Gastrocnemius medialis (tissue), 4 donors: ENCODE measurements around the gene CIZ1. TPM values are rescaled to one million over a fixed set of nuclear protein-coding genes. Genes with fewer than 3 reads are reported as not detected.
A peak's percentile ranks its signal among the peaks of the same experiment; 100 is the strongest.

Source experiments
- ATAC-seq, 2 donors: fragments of 150-250 bp; one replicate each; pipeline ENCODE4 v1.9.1; 2016
- DNase-seq, 2 donors: peaks; one replicate each; pipeline ENCODE4 v3.0.0-alpha.2; 2019
- H3K27ac ChIP-seq, 4 donors: fragments of 200-600 bp; sonication (generic); 1 replicate in 1 of 4; 2 replicates in 3 of 4; pipeline ENCODE4 v1.5.1; 2016 to 2018; ENCODE audit warnings: mild to moderate bottlenecking in 2 of 4, moderate library complexity in 1 of 4
- H3K27me3 ChIP-seq, 3 donors: fragments of 200-600 bp; sonication (generic) in 2 of 3; 1 replicate in 1 of 3; 2 replicates in 2 of 3; pipeline versions ENCODE4 v1.5.1 to v1.6.0; 2016 to 2019; ENCODE audit warnings: mild to moderate bottlenecking in 1 of 3, moderate library complexity in 1 of 3
- H3K36me3 ChIP-seq, 2 donors: fragments of 200-600 bp; sonication (generic) in 1 of 2; one replicate each; pipeline ENCODE4 v1.5.1; 2017 to 2018
- H3K4me1 ChIP-seq, 2 donors: fragments of 200-600 bp; sonication (generic) in 1 of 2; one replicate each; pipeline ENCODE4 v1.5.1; 2016 to 2017; ENCODE audit warnings: mild to moderate bottlenecking in 2 of 2
- H3K4me3 ChIP-seq, 4 donors: fragments of 200-600 bp; sonication (generic) in 3 of 4; 1 replicate in 1 of 4; 2 replicates in 3 of 4; pipeline ENCODE4 v1.5.1; 2016 to 2019; ENCODE audit warnings: mild to moderate bottlenecking in 2 of 4
- H3K9me3 ChIP-seq, 3 donors: fragments of 200-600 bp; sonication (generic) in 2 of 3; 1 replicate in 1 of 3; 2 replicates in 2 of 3; pipeline ENCODE4 v1.5.1; 2016 to 2019
- CTCF ChIP-seq, 5 experiments: fragments of 450-650 bp in 3 of 5; fragments of 200-600 bp in 2 of 5; sonication (generic) in 2 of 5; IDR thresholded peaks in 4 of 5; conservative IDR thresholded peaks in 1 of 5; 1 replicate in 4 of 5; 2 replicates in 1 of 5; pipeline ENCODE4 v1.5.1; 2016 to 2019; ENCODE audit warnings: antibody characterized with exemption in 5 of 5, mild to moderate bottlenecking in 3 of 5, moderate library complexity in 3 of 5
- POLR2A ChIP-seq, 2 donors: fragments of 450-650 bp; IDR thresholded peaks; one replicate each; pipeline ENCODE4 v1.6.1; 2017; ENCODE audit warnings: antibody characterized with exemption in 2 of 2, mild to moderate bottlenecking in 2 of 2, moderate library complexity in 2 of 2
- in situ Hi-C, 4 donors: fragments of 200-750 bp; cut with MboI; loops; one replicate each; pipeline versions ENCODE4 v1.15.0 to v1.8.0; 2017; ENCODE audit warnings: low sequenced_read_pairs in 4 of 4
- intact Hi-C: fragments of 100-400 bp; cut with DNase I; formaldehyde crosslinking; loops from one replicate; pipeline ENCODE4 v1.15.1; 2023; ENCODE audit warnings: low total_unique reads
- total RNA-seq, 4 donors: library from RNA; depleted of rRNA; stranded (reverse); fragments of >200 nt; gene quantifications; one replicate each; pipeline versions ENCODE4 v1.1.0 to v1.2.3, GENCODE V29; 2016

CIZ1 gene
- total RNA-seq, 4 donors from 2014 or later, result 47.8 to 61.3 (median 53.0) TPM

GRCh38 chr9:128124873-128125579 is 66.3 kb downstream of the CIZ1 start:
- peaks cover 0 to 38% of the 10 kb centered on the region in 2 donors for H3K36me3 ChIP-seq

GRCh38 chr9:128124451-128124850 is 66.9 kb downstream of the CIZ1 start:
- in situ Hi-C loops (loop anchor here in 2 of 4 donors (25.0 kb wide), 1 partner anchor 162 kb away; no protein-coding TSS in a partner anchor), intact Hi-C loops (no loop called here)
- Histone ChIP-seq H3K4me3 (no peak overlapping the region), H3K27ac (peak overlapping the region in 1 of 4 donors; percentile 29), H3K36me3 (peaks cover 0 to 38% of the 10 kb centered on the region in 2 donors), H3K9me3 (no peaks in the 10 kb centered on the region), H3K27me3 (no peaks in the 10 kb centered on the region), H3K4me1 (peaks cover 23 to 29% of the 10 kb centered on the region in 2 donors)
- TF ChIP-seq POLR2A (IDR thresholded peaks at IDR 0.05) (no peak), CTCF (IDR thresholded peaks at IDR 0.05 in 4 of 5, conservative IDR thresholded peaks at IDR 0.05 in 1 of 5) (no peak)
- DNase-seq (peak in 1 of 2 donors; percentile 12), ATAC-seq (no peak)

More at GRCh38 chr9:128124873-128125579, 66.3 kb downstream of the CIZ1 start:
- Histone ChIP-seq H3K4me3 (no peak overlapping the region), H3K4me1 (peaks cover 23 to 30% of the 10 kb centered on the region in 2 donors), H3K27ac (peak overlapping the region in 3 of 4 donors; percentile 97 to 100 (median 97)), H3K27me3 (no peaks in the 10 kb centered on the region), H3K9me3 (no peaks in the 10 kb centered on the region)
- TF ChIP-seq POLR2A (IDR thresholded peaks at IDR 0.05), result no peak
- peak in 4 of 5 experiments; percentile 6 to 58 (median 18) for TF ChIP-seq CTCF (IDR thresholded peaks at IDR 0.05 in 4 of 5, conservative IDR thresholded peaks at IDR 0.05 in 1 of 5)
- peak in 1 of 2 donors; percentile 54 for DNase-seq
- no peak for ATAC-seq
- in situ Hi-C loops (loop anchor here in 2 of 4 donors (25.0 kb wide), 1 partner anchor 163 kb away; no protein-coding TSS in a partner anchor), intact Hi-C loops (no loop called here)

GRCh38 chr9:128123451-128124080 is 67.8 kb downstream of the CIZ1 start:
- no peaks in the 10 kb centered on the region for H3K27me3 ChIP-seq
- intact Hi-C loops, result no loop called here
- DNase-seq (peak in 1 of 2 donors; percentile 12), ATAC-seq (no peak)
- H3K4me1 ChIP-seq, result peaks cover 17 to 20% of the 10 kb centered on the region in 2 donors
- in situ Hi-C loops, result loop anchor here in 2 of 4 donors (25.0 kb wide), 1 partner anchor 161 kb away; no protein-coding TSS in a partner anchor
- no peak overlapping the region for H3K27ac ChIP-seq
- no peaks in the 10 kb centered on the region for H3K9me3 ChIP-seq
- TF ChIP-seq POLR2A (IDR thresholded peaks at IDR 0.05) (no peak), CTCF (IDR thresholded peaks at IDR 0.05 in 4 of 5, conservative IDR thresholded peaks at IDR 0.05 in 1 of 5) (no peak)
- peaks cover 0 to 38% of the 10 kb centered on the region in 2 donors for H3K36me3 ChIP-seq
- no peak overlapping the region for H3K4me3 ChIP-seq

GRCh38 chr9:128122809-128123175 is 68.6 kb downstream of the CIZ1 start:
- intact Hi-C loops, result no loop called here
- H3K27ac ChIP-seq, result no peak overlapping the region
- peaks cover 21 to 25% of the 10 kb centered on the region in 2 donors for H3K4me1 ChIP-seq
- no peaks in the 10 kb centered on the region for H3K27me3 ChIP-seq
- DNase-seq (peak in 1 of 2 donors; percentile 13), ATAC-seq (no peak)
- peaks cover 0 to 38% of the 10 kb centered on the region in 2 donors for H3K36me3 ChIP-seq
- in situ Hi-C loops, result loop anchor here in 2 of 4 donors (25.0 kb wide), 1 partner anchor 160 kb away; no protein-coding TSS in a partner anchor
- H3K4me3 ChIP-seq, result no peak overlapping the region
- TF ChIP-seq CTCF (IDR thresholded peaks at IDR 0.05 in 4 of 5, conservative IDR thresholded peaks at IDR 0.05 in 1 of 5) (no peak), POLR2A (IDR thresholded peaks at IDR 0.05) (no peak)
- no peaks in the 10 kb centered on the region for H3K9me3 ChIP-seq
